NT2/D1 (cell line): ENCODE results near the gene DSCAML1.

ENCODE experiments used
- SUZ12 ChIP-seq: IDR thresholded peaks from 2 replicates; pipeline ENCODE4 v1.6.1; 2011; ENCODE audit not compliant: insufficient read length, insufficient read depth; ENCODE audit errors: extremely low read depth
- YY1 ChIP-seq: IDR thresholded peaks from 2 replicates; pipeline ENCODE4 v1.6.1; 2011; ENCODE audit not compliant: insufficient read length, insufficient read depth
- ZNF274 ChIP-seq: IDR thresholded peaks from 2 replicates; pipeline ENCODE4 v1.6.1; 2011; ENCODE audit warnings: mild to moderate bottlenecking, low read depth, low read length

GRCh38 chr11:117629891-117630538, 167.0 kb downstream of the DSCAML1 start:
- TF ChIP-seq YY1 = no peak
- TF ChIP-seq SUZ12 = no peak
- TF ChIP-seq ZNF274 = no peak
